GM12878 (cell line): ENCODE results near the gene MIER3.
A peak's percentile ranks its signal among the peaks of the same experiment; 100 is the strongest.

Source experiments
- ESRRA ChIP-seq: IDR thresholded peaks from 2 replicates; pipeline ENCODE4 v1.6.1; 2012; ENCODE audit warnings: mild to moderate bottlenecking, low read length, improper control_type of control experiment
- FOS ChIP-seq: IDR thresholded peaks from 3 replicates; pipeline ENCODE4 v1.6.1; 2011; ENCODE audit warnings: borderline replicate concordance; ENCODE audit not compliant: insufficient read length; ENCODE audit errors: extremely low read depth
- HDAC2 ChIP-seq: fragments of 200-600 bp; sonication (generic); IDR thresholded peaks from 2 replicates; pipeline ENCODE4 v1.6.1; 2017
- MYC ChIP-seq: IDR thresholded peaks from 2 replicates; pipeline ENCODE4 v1.6.1; 2011; ENCODE audit warnings: mild to moderate bottlenecking, low read length, moderate library complexity, inconsistent platforms; ENCODE audit not compliant: insufficient read depth, insufficient replicate concordance, insufficient read length, severe bottlenecking
- POLR2AphosphoS5 ChIP-seq: IDR thresholded peaks from 2 replicates; pipeline ENCODE4 v1.6.1; 2011; ENCODE audit warnings: mild to moderate bottlenecking, low read length, inconsistent platforms
- RFX5 ChIP-seq: IDR thresholded peaks from 2 replicates; pipeline ENCODE4 v1.6.1; 2011; ENCODE audit warnings: low read depth, low read length, improper control_type of control experiment
- SMC3 ChIP-seq: IDR thresholded peaks from 2 replicates; pipeline ENCODE4 v1.6.1; 2011; ENCODE audit warnings: low read length, improper control_type of control experiment, borderline replicate concordance
- TF ChIP-seq, protein P1 (sequence below), 3 experiments: IDR thresholded peaks in 2 of 3; conservative IDR thresholded peaks in 1 of 3; 2 replicates each; pipeline ENCODE4 v1.5.1; 2011; ENCODE audit warnings: low read depth in 3 of 3, low read length in 3 of 3, mild to moderate bottlenecking in 3 of 3, control low read depth in 2 of 3, moderate library complexity in 2 of 3, inconsistent platforms in 1 of 3, mixed read lengths in 1 of 3; ENCODE audit not compliant: control insufficient read depth in 2 of 3, insufficient read depth in 1 of 3; ENCODE audit errors: extremely low read depth in 1 of 3
- TF ChIP-seq, protein P2 (sequence below): fragments of 450-650 bp; IDR thresholded peaks from 2 replicates; pipeline ENCODE4 v1.6.1; 2017; ENCODE audit warnings: mild to moderate bottlenecking, low read depth, inconsistent platforms; ENCODE audit not compliant: poor library complexity, severe bottlenecking
- TF ChIP-seq, protein P3 (sequence below): IDR thresholded peaks from 2 replicates; pipeline ENCODE4 v1.6.1; 2012; ENCODE audit warnings: mild to moderate bottlenecking, low read depth, low read length
- TF ChIP-seq, protein P4 (sequence below): IDR thresholded peaks from 2 replicates; pipeline ENCODE4 v1.6.1; 2012; ENCODE audit warnings: low read length, inconsistent platforms

DNA sequence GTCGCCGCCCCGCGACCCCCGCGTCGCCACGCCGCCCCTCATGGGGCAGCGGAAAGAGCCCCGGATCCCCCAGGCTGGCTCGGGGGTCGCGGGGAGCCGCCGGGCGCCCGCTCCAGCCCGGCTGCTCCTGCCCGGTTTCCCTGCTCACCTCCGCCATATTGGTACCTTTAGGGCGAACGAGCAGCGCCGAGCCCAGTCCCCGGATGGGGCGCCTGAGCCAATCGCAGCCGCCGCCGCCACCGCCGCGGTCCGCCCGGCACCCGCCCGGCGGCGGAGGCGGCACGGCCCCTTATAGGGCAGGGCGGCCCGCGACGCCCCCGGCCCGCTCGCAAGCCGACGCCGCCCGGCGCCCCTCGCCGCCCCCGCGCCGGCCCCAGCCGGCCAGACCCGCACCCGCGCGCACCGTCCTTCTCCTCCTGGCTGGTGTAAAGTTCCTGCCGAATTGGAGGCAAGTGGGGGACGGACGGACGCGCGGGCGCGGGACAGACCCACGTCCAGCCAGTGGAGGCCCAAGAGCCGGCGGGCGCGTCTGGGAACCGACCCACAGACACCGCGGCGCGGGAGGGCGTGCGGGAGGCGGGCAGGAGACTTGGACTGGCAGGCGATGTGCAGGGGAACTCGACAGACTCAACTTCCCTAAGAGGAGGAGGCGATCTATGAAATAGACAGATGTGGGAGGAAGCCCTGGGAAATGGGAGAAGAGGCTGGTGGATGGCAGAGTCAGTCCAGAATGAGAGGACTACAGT, at the start of gene MIER3:
- TF ChIP-seq POLR2AphosphoS5 (peak; percentile 44; the same call in 1 of the 2 replicates), FOS (no peak), MYC (no peak), HDAC2 (no peak), ESRRA (no peak), SMC3 (no peak), RFX5 (no peak)
- TF ChIP-seq, protein P1, sequence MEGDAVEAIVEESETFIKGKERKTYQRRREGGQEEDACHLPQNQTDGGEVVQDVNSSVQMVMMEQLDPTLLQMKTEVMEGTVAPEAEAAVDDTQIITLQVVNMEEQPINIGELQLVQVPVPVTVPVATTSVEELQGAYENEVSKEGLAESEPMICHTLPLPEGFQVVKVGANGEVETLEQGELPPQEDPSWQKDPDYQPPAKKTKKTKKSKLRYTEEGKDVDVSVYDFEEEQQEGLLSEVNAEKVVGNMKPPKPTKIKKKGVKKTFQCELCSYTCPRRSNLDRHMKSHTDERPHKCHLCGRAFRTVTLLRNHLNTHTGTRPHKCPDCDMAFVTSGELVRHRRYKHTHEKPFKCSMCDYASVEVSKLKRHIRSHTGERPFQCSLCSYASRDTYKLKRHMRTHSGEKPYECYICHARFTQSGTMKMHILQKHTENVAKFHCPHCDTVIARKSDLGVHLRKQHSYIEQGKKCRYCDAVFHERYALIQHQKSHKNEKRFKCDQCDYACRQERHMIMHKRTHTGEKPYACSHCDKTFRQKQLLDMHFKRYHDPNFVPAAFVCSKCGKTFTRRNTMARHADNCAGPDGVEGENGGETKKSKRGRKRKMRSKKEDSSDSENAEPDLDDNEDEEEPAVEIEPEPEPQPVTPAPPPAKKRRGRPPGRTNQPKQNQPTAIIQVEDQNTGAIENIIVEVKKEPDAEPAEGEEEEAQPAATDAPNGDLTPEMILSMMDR (IDR thresholded peaks at IDR 0.05 in 2 of 3, conservative IDR thresholded peaks at IDR 0.05 in 1 of 3; ENCODE audit: control insufficient read depth in 2 of 3, extremely low read depth in 1 of 3, insufficient read depth in 1 of 3, low read depth in 3 of 3, low read length in 3 of 3), result no peak
- TF ChIP-seq, protein P2, sequence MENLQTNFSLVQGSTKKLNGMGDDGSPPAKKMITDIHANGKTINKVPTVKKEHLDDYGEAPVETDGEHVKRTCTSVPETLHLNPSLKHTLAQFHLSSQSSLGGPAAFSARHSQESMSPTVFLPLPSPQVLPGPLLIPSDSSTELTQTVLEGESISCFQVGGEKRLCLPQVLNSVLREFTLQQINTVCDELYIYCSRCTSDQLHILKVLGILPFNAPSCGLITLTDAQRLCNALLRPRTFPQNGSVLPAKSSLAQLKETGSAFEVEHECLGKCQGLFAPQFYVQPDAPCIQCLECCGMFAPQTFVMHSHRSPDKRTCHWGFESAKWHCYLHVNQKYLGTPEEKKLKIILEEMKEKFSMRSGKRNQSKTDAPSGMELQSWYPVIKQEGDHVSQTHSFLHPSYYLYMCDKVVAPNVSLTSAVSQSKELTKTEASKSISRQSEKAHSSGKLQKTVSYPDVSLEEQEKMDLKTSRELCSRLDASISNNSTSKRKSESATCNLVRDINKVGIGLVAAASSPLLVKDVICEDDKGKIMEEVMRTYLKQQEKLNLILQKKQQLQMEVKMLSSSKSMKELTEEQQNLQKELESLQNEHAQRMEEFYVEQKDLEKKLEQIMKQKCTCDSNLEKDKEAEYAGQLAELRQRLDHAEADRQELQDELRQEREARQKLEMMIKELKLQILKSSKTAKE, result no peak
- TF ChIP-seq, protein P3, sequence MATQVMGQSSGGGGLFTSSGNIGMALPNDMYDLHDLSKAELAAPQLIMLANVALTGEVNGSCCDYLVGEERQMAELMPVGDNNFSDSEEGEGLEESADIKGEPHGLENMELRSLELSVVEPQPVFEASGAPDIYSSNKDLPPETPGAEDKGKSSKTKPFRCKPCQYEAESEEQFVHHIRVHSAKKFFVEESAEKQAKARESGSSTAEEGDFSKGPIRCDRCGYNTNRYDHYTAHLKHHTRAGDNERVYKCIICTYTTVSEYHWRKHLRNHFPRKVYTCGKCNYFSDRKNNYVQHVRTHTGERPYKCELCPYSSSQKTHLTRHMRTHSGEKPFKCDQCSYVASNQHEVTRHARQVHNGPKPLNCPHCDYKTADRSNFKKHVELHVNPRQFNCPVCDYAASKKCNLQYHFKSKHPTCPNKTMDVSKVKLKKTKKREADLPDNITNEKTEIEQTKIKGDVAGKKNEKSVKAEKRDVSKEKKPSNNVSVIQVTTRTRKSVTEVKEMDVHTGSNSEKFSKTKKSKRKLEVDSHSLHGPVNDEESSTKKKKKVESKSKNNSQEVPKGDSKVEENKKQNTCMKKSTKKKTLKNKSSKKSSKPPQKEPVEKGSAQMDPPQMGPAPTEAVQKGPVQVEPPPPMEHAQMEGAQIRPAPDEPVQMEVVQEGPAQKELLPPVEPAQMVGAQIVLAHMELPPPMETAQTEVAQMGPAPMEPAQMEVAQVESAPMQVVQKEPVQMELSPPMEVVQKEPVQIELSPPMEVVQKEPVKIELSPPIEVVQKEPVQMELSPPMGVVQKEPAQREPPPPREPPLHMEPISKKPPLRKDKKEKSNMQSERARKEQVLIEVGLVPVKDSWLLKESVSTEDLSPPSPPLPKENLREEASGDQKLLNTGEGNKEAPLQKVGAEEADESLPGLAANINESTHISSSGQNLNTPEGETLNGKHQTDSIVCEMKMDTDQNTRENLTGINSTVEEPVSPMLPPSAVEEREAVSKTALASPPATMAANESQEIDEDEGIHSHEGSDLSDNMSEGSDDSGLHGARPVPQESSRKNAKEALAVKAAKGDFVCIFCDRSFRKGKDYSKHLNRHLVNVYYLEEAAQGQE, result no peak
- TF ChIP-seq, protein P4, sequence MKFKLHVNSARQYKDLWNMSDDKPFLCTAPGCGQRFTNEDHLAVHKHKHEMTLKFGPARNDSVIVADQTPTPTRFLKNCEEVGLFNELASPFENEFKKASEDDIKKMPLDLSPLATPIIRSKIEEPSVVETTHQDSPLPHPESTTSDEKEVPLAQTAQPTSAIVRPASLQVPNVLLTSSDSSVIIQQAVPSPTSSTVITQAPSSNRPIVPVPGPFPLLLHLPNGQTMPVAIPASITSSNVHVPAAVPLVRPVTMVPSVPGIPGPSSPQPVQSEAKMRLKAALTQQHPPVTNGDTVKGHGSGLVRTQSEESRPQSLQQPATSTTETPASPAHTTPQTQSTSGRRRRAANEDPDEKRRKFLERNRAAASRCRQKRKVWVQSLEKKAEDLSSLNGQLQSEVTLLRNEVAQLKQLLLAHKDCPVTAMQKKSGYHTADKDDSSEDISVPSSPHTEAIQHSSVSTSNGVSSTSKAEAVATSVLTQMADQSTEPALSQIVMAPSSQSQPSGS, result no peak
